GM23338 (cell line): ENCODE results near the gene GALNT9. TPM values are rescaled to one million over a fixed set of nuclear protein-coding genes. Genes with fewer than 3 reads are reported as not detected.

Experiments used
- ATAC-seq: fragments of 200-7000 bp; cut with Tn5 transposase; 3 replicates; pipeline ENCODE4 v1.9.1; 2020
- DNase-seq: peaks from one replicate; pipeline ENCODE4 v3.0.0-alpha.2; 2015; ENCODE audit warnings: low spot score
- H2AFZ ChIP-seq: fragments of 200-600 bp; sonication (generic); 2 replicates; pipeline ENCODE4 v1.8.0; 2016; ENCODE audit warnings: antibody characterized with exemption, mild to moderate bottlenecking, moderate library complexity
- H3F3A ChIP-seq: fragments of 200-600 bp; sonication (generic); replicated peaks from 2 replicates; pipeline ENCODE4 v1.8.0; 2017; ENCODE audit warnings: antibody characterized with exemption, mixed run types, low read depth
- H3K27ac ChIP-seq: fragments of 200-600 bp; sonication (generic); 2 replicates; pipeline ENCODE4 v1.6.1; 2016; ENCODE audit warnings: low read depth
- H3K27me3 ChIP-seq: fragments of 200-600 bp; sonication (generic); 2 replicates; pipeline ENCODE4 v1.8.0; 2016; ENCODE audit warnings: mild to moderate bottlenecking, mixed run types, moderate library complexity; ENCODE audit not compliant: insufficient read depth
- H3K36me3 ChIP-seq: fragments of 200-600 bp; sonication (generic); 2 replicates; pipeline ENCODE4 v1.8.0; 2016; ENCODE audit warnings: mild to moderate bottlenecking; ENCODE audit not compliant: insufficient read depth
- H3K4me1 ChIP-seq: fragments of 200-600 bp; sonication (generic); 2 replicates; pipeline ENCODE4 v1.8.0; 2016; ENCODE audit warnings: mild to moderate bottlenecking, moderate library complexity; ENCODE audit not compliant: insufficient read depth
- H3K4me2 ChIP-seq: fragments of 200-600 bp; sonication (generic); 2 replicates; pipeline ENCODE4 v1.7.1; 2017; ENCODE audit warnings: mixed run types
- H3K4me3 ChIP-seq: fragments of 200-600 bp; sonication (generic); 2 replicates; pipeline ENCODE4 v1.6.1; 2016; ENCODE audit warnings: mixed run types
- H3K79me2 ChIP-seq: fragments of 200-600 bp; sonication (generic); replicated peaks from 2 replicates; pipeline ENCODE4 v1.8.0; 2017; ENCODE audit warnings: mild to moderate bottlenecking; ENCODE audit not compliant: insufficient read depth
- H3K9me2 ChIP-seq: fragments of 200-600 bp; sonication (generic); 2 replicates; pipeline ENCODE4 v1.8.0; 2017; ENCODE audit not compliant: insufficient read depth
- H4K20me1 ChIP-seq: fragments of 200-600 bp; sonication (generic); replicated peaks from 2 replicates; pipeline ENCODE4 v1.8.0; 2017; ENCODE audit warnings: mild to moderate bottlenecking; ENCODE audit not compliant: insufficient read depth
- H3K27ac Mint-ChIP-seq: 2 replicates; pipeline ENCODE4 v1.8.0; 2020; ENCODE audit warnings: inconsistent platforms, mild to moderate bottlenecking, moderate library complexity, mixed read lengths
- H3K27me3 Mint-ChIP-seq: 3 replicates; pipeline ENCODE4 v1.8.0; 2022; ENCODE audit warnings: low read depth, mild to moderate bottlenecking, moderate library complexity, mixed read lengths, inconsistent platforms; ENCODE audit not compliant: insufficient read depth, poor library complexity
- H3K36me3 Mint-ChIP-seq: 3 replicates; pipeline ENCODE4 v1.8.0; 2021; ENCODE audit warnings: low read depth, mild to moderate bottlenecking, inconsistent platforms, moderate library complexity, mixed read lengths
- H3K4me1 Mint-ChIP-seq: 3 replicates; pipeline ENCODE4 v1.8.0; 2020; ENCODE audit warnings: mild to moderate bottlenecking, inconsistent platforms, mixed read lengths
- H3K4me3 Mint-ChIP-seq: 3 replicates; pipeline ENCODE4 v1.8.0; 2021; ENCODE audit warnings: moderate library complexity, mild to moderate bottlenecking, inconsistent platforms, mixed read lengths
- H3K9me3 Mint-ChIP-seq: 3 replicates; pipeline ENCODE4 v1.8.0; 2020; ENCODE audit warnings: moderate library complexity, mild to moderate bottlenecking, inconsistent platforms, mixed read lengths
- CREB1 ChIP-seq: fragments of 250-450 bp; sonication (Bioruptor Pico); IDR thresholded peaks from 2 replicates; pipeline ENCODE4 v1.5.0; 2020; ENCODE audit warnings: low read depth, mild to moderate bottlenecking, moderate library complexity
- CTCF ChIP-seq, 2 experiments: fragments of 200-600 bp in 1 of 2; sonication (generic) in 1 of 2; conservative IDR thresholded peaks; 2 replicates each; pipeline versions ENCODE4 v1.5.1 to v1.6.1; 2016 to 2017; ENCODE audit warnings: antibody characterized with exemption in 2 of 2, low read depth in 2 of 2, mild to moderate bottlenecking in 2 of 2, moderate library complexity in 1 of 2
- ETS1 ChIP-seq: IDR thresholded peaks from 2 replicates; pipeline ENCODE4 v1.6.1; 2016; ENCODE audit warnings: antibody characterized with exemption
- EZH2 ChIP-seq: fragments of 200-600 bp; sonication (generic); IDR thresholded peaks from one replicate; pipeline ENCODE4 v1.8.0; 2017; ENCODE audit warnings: antibody characterized with exemption, mild to moderate bottlenecking, low read depth; ENCODE audit not compliant: unreplicated experiment
- EZH2phosphoT487 ChIP-seq: fragments of 200-600 bp; sonication (generic); IDR thresholded peaks from one replicate; pipeline ENCODE4 v1.8.1; 2018; ENCODE audit warnings: antibody characterized with exemption; ENCODE audit not compliant: unreplicated experiment
- JUNB ChIP-seq: IDR thresholded peaks from one replicate; pipeline ENCODE4 v1.6.1; 2016; ENCODE audit warnings: antibody characterized with exemption; ENCODE audit not compliant: unreplicated experiment
- NANOG ChIP-seq: IDR thresholded peaks from 2 replicates; pipeline ENCODE4 v1.6.1; 2016; ENCODE audit warnings: antibody characterized with exemption, borderline replicate concordance
- POLR2AphosphoS5 ChIP-seq: IDR thresholded peaks from 2 replicates; pipeline ENCODE4 v1.6.1; 2016; ENCODE audit warnings: antibody characterized with exemption, low read depth
- REST ChIP-seq: IDR thresholded peaks from one replicate; pipeline ENCODE4 v1.6.1; 2018; ENCODE audit warnings: antibody characterized with exemption; ENCODE audit not compliant: unreplicated experiment
- STAT1 ChIP-seq: IDR thresholded peaks from one replicate; pipeline ENCODE4 v1.6.1; 2016; ENCODE audit warnings: antibody characterized with exemption; ENCODE audit not compliant: unreplicated experiment
- ZNF331 ChIP-seq: fragments of 250-450 bp; sonication (Bioruptor Pico); IDR thresholded peaks from 2 replicates; pipeline ENCODE4 v1.5.0; 2020; ENCODE audit warnings: low read depth, mild to moderate bottlenecking, moderate library complexity
- ZNF462 ChIP-seq: fragments of 250-450 bp; sonication (Bioruptor Pico); IDR thresholded peaks from 2 replicates; pipeline ENCODE4 v1.5.0; 2020; ENCODE audit warnings: mild to moderate bottlenecking, moderate library complexity
- polyA plus RNA-seq: library from polyadenylated mRNA; unstranded; fragments of >200 nt; fragmentation: Nextera tagmentation; extraction: Ambion mirVana; gene quantifications from 2 replicates; pipeline ENCODE4 v1.2.1, GENCODE V29; 2016
- total RNA-seq: library from RNA; depleted of rRNA; stranded (reverse); fragments of >200 nt; shearing (Covaris generic); gene quantifications from 2 replicates; pipeline ENCODE4 v1.2.3, GENCODE V29; 2014

The GALNT9 gene
- total and polyA plus RNA-seq, 2 experiments from 2014 or later = 0.81 to 2.5 TPM

GRCh38 chr12:132282031-132282949 lies 47.1 kb downstream of the GALNT9 start:
- Histone ChIP-seq H3K27ac (no peak overlapping the region), H3K4me2 (no peak overlapping the region), H4K20me1 (no peaks in the 10 kb centered on the region), H3K9me2 (no peaks in the 10 kb centered on the region), H3K79me2 (no peaks in the 10 kb centered on the region), H3K4me3 (no peak overlapping the region), H3K36me3 (no peaks in the 10 kb centered on the region), H3K4me1 (peaks cover 4% of the 10 kb centered on the region; the same call in 1 of the 2 replicates), H2AFZ (no peak overlapping the region), H3F3A (peaks cover 5% of the 10 kb centered on the region; the same call in 1 of the 2 replicates), H3K27me3 (no peaks in the 10 kb centered on the region)
- ATAC-seq (no peak), DNase-seq (no peak)
- Mint-ChIP-seq H3K27me3 (peaks cover 14% of the 10 kb centered on the region), H3K4me3 (peak overlapping the region; percentile 52; the same call in 2 of the 3 replicates), H3K4me1 (peaks cover 32% of the 10 kb centered on the region), H3K9me3 (no peaks in the 10 kb centered on the region; the same call in 2 of the 3 replicates), H3K36me3 (no peaks in the 10 kb centered on the region), H3K27ac (no peak overlapping the region)
- TF ChIP-seq ZNF331 (CRISPR knock-in tag) (no peak), REST (no peak), POLR2AphosphoS5 (no peak), CREB1 (no peak), NANOG (no peak), EZH2phosphoT487 (no peak), ZNF462 (CRISPR knock-in tag) (no peak), JUNB (no peak), EZH2 (no peak), CTCF (conservative IDR thresholded peaks at IDR 0.05; ENCODE audit: low read depth in 2 of 2) (no peak), STAT1 (no peak), ETS1 (no peak)
